GM21825 (cell line): Measurements from ENCODE around the gene MAJIN.
"Not testable (repeated sequence)": the region's sequence is repeated elsewhere in the genome, so short reads cannot be mapped to it uniquely, and the experiment has no call there.

Source experiments
- ATAC-seq: cut with Tn5 transposase; IDR thresholded peaks from one replicate; pipeline ENCODE4 v1.9.1; 2021; ENCODE audit warnings: mild to moderate bottlenecking, moderate library complexity; ENCODE audit not compliant: unreplicated experiment

MAJIN gene

DNA sequence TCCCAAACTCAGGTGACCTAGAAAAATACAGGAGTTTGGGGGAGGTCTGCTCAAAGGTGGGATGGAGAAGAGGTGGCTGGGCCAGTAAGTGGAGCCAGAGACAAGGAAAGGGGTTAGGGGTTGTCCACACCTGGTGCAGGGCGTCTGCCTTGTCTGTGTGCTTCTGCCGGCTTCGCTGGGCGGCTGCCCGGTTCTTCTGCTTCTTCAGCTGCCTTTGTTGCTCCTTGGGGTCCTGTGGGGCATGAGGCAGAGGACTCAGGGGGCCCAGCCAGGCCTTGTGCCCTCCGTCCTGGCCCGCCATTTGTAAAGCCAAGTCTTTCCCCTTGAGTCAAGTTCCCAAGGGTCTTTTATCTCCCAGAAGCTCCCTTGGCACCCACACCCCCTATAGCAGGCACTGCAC, 22.4 kb upstream of the MAJIN start:
- no peak for ATAC-seq

GRCh38 chr11:64990222-64990923, 18.5 kb upstream of the MAJIN start:
- ATAC-seq: no peak

DNA sequence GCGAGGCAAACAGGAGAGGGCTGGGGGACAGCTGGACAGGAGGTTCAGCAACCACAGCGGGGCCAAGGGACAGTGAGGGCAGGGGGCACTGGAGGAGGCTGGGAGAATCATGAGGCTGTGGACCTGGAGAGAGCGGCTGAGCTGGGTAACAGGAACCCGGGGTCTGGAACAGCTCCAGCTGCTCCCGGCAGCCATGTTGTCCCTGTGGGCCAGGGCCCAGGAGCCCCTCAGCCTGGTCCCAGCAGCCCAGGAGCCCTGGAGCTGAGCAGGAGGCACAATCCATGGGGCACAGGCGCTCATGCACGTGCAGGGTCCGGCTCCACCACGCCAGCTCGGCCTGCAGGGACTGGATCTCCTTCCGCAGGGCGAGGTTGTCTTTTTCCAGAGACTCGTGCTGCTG, 17.5 kb upstream of the MAJIN start:
- no peak for ATAC-seq

DNA sequence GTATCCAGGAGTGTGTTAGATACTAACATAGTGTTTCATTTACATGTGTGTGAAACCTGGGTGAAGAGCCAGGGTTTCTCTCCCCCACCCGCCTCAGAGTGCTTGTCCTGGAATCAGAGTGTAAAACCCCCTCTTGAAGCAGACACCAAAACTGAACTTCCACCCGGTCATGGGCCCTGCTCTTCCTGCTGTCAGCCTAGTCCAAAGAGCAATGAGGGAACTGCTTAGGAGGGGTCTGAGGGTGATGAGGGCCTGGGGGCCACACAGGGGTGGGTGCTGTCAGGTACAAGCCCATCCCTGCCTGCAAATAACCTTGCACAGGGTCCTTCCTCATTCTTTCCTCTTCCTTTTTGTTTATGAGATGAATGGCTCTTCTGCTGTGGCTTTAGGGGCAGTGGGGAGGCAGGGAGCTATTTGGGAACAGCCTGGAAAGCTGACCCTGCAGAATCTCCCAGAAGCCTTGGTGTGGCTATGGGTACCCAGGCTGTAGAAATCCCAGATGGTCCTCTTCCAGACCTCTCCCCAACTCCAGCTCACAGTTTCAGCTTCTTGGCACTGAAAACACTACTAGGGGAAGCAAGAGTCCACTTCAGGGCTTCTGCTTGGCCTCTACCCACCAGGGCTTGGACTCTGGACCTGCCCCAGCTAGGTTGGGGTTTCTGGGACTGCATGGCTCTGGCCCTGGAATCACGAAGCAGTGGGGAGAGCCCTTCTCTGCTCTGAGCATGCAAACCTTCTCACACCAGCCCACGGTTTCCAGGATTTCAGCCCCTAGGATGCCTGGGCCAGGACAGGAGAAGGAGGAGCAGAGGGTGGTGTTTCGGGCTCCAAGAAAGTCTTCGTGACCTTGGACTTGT, 16.3 kb upstream of the MAJIN start:
- no peak for ATAC-seq

GRCh38 chr11:64983339-64983738, 11.4 kb upstream of the MAJIN start:
- not testable (repeated sequence) for ATAC-seq

DNA sequence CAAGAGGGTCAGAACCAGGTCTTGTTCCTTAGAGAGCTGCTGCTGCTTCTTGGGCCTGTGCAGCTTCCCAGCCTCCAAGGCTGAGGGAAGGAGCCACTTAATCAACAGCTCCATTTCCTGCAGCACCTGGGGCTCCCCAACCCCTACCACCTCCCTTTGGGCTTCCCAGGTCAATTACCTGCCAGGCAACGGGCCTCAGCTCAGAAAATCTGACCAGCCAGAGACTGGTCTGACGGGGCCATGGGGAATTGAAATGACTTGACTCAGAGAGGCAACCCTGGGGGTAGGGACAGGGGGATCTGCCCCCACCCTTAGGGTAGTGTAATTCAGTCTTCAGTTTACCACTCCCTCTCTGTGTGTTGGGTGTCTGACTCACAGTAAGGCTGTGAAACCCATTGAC, 4.7 kb upstream of the MAJIN start:
- no peak for ATAC-seq

- ATAC-seq: no peak
Observed at GRCh38 chr11:64974124-64974523, 2.2 kb upstream of the MAJIN start.

GRCh38 chr11:64970731-64971151, 1.2 kb downstream of the MAJIN start:
- ATAC-seq: no peak

- ATAC-seq: no peak
Observed at GRCh38 chr11:64969209-64969608, 2.7 kb downstream of the MAJIN start.

- no peak for ATAC-seq
Observed at GRCh38 chr11:64967375-64967774, 4.5 kb downstream of the MAJIN start.

GRCh38 chr11:64963072-64963631, 8.8 kb downstream of the MAJIN start:
- no peak for ATAC-seq

GRCh38 chr11:64960719-64961118, 11.2 kb downstream of the MAJIN start:
- ATAC-seq: no peak

DNA sequence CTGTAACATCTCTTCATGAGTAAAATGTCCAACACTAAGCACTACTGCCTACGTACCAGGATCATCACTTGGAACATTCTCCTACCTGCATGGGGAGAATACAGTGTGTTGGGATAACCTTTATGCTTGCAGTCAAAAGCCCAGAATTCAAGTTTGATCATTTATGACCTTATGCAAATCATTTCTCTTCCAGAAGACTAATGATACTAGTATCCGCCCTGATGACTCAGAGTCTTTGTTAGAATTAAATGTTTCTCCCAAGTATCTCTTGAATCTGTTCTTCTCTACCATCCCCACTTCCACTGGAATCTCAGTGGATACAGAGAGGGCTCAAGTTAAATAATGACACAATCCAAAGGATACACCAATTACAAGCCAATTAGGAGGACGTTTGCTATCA, 12.4 kb downstream of the MAJIN start:
- ATAC-seq: no peak

DNA sequence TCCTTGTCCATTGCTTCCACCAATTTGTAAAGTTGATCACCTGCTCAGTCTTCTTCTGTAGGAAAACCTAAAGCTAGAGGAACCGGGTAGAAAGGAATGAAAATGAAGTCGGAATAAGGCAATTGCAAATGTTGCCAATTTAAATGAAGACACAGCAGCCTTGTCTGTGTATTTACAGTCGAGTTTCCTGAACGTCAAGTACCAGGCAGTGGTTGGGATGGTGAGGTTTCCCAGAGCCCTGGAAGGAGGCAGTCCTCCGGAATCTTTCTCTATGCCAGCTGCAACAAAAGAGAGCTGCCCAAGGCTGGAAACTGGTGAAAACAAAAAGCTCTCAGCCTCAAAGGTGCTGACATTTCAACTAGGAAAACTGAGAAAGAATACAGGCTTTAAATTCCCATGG, 17.7 kb downstream of the MAJIN start:
- ATAC-seq: no peak

DNA sequence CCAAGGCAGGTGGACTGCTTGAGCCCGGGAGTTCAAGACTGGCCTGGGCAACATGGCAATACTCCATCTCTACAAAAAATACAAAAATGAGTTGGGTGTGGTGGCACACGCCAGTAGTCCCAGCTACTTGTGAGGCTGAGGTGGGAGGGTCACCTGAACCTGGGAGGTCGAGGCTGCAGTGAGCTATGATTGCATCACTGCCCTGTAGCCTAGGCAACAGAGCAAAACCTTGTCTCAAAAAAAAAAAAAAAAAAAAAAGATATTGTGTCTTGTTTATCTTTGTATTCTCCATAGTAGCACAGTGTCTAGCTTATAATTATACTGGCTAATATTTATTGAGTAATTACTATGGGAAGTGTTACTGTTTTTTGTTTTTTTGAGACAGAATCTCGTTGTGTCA, 20.4 kb downstream of the MAJIN start:
- no peak for ATAC-seq

GRCh38 chr11:64947208-64947814, 24.6 kb downstream of the MAJIN start:
- no peak for ATAC-seq

DNA sequence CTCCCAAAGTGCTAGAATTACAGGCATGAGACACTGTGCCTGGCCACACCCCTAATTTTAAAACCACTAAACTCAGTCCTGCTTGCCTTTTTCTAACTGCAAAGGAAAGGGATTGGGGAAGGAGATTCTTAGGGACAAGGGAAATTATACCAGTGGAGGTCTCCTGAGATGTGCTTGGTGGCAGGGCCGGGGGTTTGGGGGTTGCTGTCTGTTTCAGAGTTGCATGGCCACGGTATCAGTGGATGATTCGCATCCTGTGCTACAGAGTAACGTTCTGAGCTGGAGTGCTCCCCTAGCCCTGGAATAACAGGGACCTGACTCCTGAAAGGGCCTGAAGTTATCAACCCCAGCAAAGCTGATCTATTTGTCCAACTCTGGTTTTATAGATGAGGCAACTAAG, 35.4 kb downstream of the MAJIN start:
- ATAC-seq: no peak

- no peak for ATAC-seq
Observed at GRCh38 chr11:64935359-64936081, 36.4 kb downstream of the MAJIN start, which contains the start of gene GPHA2. TSS of gene GPHA2 (minus strand) at chr11:64935893. CDS start at chr11:64935460, 433 bp downstream.

DNA sequence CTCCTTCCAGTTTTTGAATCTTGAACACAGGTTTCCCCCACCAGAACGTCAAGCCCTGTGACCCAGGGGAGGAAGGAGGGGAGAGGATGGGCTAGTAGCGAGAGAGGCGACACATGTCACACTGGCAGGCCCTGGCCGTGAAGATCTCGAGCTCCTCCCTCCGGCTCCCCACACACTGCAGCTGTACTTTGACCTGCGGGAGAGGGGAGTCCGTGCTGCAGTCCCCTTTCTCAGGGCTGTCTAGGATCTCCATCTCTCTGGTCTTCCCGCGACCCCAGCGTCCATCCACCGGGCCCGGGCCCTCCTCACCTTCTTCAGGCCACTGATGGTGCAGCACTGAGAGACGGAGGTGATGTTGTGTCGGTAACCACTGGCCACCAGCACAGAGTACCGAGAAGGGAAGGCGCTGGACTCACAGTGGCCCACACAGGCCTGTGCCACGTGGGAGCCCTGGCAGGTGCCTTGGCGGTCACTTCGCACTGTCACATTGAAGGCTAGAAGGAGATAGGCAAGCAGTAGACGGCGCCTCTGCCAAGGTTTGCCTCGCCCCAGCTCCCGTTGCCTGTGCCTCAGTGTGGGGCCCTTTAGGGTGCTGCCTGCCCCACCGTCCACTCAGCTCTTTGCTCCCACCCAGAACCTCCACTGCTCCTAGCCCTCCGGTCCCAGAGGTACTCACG, 37.1 kb downstream of the MAJIN start:
- no peak for ATAC-seq
